CD4-positive, alpha-beta T cell treated with Interleukin-2 at 100 ng/mL for 4 hours (primary cell): Measurements from ENCODE around the gene ZNF664.

Source experiments
- DNase-seq: peaks from one replicate; pipeline ENCODE4 v3.0.0-alpha.2; 2020; ENCODE audit warnings: low spot score

The ZNF664 gene

DNA sequence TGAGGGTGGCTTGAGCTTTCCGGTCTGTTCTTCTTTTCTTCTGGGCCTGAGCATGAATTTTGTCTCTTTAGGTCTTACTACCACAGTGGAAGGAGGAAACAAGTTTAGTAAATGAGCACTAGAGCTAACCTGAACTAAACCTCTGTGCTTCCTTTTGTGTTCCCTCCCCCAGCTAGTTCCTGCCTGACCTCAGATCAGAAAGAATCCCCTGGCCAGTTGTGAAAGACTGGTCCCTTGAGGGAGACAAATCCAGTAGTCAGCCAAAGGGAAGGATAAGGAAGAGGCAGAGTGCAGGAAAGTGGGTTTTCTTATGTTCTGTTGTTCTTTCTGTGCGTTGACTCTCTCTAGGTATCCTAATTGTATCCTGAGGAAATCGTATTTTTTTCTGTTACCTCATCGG lies 17.5 kb downstream of the ZNF664 start:
- no peak for DNase-seq

DNA sequence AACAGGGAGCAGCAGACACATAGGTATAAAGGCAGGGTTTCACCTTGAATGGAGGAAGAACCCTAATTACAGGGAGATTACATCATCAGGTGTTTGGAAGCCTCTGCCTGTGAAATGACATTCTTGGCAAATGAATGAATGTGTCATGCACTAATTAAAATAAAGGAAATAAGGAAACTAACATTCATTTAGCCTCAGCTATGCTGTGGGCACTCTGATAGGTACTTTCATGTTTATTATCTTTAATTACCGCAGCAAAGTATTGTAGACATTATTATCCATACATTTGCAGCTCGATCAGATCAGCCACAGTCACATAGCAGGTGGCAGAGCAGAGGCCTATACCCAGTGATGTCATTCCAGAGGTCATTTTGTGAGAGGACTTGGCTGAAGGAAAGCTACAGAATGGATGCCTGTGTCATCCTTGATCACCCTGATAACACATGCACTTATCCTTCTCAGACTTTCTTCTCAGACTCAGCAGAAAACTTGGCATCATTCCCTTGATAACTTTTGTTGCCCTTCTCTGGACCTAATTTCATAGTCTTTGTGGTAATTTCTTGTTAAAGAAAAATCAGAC lies 18.4 kb downstream of the ZNF664 start:
- no peak for DNase-seq

- no peak for DNase-seq
Observed at GRCh38 chr12:123992118-123992825, 19.3 kb downstream of the ZNF664 start.

GRCh38 chr12:123995023-123995748 lies 22.2 kb downstream of the ZNF664 start:
- DNase-seq: peak; percentile 12

GRCh38 chr12:123996581-123996980 lies 23.6 kb downstream of the ZNF664 start:
- no peak for DNase-seq

GRCh38 chr12:123997033-123997822 lies 24.2 kb downstream of the ZNF664 start:
- DNase-seq: no peak

GRCh38 chr12:123997908-123998307 lies 24.9 kb downstream of the ZNF664 start:
- DNase-seq: no peak

GRCh38 chr12:123998344-123998990 lies 25.5 kb downstream of the ZNF664 start:
- no peak for DNase-seq

DNA sequence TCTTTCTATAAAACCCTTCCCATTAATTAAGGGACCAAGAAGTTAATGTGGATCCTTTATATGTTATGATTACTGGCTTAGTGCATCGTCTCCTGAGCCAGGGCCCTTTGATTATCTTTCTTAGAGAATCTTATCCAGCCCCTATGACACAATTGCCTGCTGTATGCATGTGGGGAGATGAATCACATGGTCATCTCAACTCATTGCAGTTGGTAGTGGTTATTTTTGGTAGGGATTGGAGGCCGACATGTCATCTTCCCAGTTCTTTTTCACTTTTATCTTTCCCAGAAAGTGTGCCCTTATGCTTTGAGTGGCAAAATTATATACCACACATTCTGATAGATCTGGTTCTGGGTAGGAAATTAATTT lies 26.0 kb downstream of the ZNF664 start:
- no peak for DNase-seq

- DNase-seq: no peak
Observed at GRCh38 chr12:124000111-124000510, 27.1 kb downstream of the ZNF664 start.

GRCh38 chr12:124001343-124001742 lies 28.3 kb downstream of the ZNF664 start:
- DNase-seq: no peak

GRCh38 chr12:124002021-124002644 lies 29.1 kb downstream of the ZNF664 start:
- DNase-seq: no peak

GRCh38 chr12:124002654-124003053 lies 29.6 kb downstream of the ZNF664 start:
- DNase-seq: no peak

- DNase-seq: no peak
Observed at GRCh38 chr12:124004233-124004875, 31.3 kb downstream of the ZNF664 start.

DNA sequence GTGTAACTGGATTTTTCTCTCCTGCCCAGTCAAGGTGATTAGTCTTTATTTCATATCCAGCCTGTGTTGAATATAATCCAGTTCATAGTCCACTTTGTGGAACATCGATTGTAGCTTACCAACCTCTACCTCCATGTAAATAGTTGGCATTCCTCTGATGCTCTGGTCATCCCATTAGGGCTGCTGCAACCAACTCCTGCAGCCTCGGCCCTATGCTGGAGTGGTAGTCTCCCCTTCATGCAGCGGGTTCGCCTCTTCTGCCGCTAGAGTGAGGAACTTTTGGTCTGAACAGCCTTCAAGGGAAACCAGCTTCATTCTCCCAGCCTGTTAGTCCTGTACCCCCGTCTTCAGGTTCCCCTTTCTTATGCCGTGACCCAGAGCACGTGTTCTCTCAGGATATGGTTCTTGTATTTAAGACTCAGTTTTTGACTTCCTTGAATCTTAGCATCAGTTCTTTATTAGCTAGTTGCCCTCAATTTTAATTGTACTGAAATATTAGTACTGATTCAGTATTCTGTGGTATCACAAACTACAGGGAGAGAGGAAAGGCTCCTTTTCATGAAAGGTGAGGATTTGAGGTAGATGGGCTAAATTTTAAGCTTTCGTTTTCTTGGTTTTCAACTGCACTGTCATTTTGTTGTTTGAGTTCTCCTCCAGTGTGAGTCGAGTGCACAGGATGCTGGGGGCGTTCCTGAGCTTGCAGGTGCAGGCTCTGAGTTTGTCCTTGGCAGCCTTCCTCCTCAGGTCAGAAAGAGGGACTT lies 33.2 kb downstream of the ZNF664 start:
- DNase-seq: no peak

DNA sequence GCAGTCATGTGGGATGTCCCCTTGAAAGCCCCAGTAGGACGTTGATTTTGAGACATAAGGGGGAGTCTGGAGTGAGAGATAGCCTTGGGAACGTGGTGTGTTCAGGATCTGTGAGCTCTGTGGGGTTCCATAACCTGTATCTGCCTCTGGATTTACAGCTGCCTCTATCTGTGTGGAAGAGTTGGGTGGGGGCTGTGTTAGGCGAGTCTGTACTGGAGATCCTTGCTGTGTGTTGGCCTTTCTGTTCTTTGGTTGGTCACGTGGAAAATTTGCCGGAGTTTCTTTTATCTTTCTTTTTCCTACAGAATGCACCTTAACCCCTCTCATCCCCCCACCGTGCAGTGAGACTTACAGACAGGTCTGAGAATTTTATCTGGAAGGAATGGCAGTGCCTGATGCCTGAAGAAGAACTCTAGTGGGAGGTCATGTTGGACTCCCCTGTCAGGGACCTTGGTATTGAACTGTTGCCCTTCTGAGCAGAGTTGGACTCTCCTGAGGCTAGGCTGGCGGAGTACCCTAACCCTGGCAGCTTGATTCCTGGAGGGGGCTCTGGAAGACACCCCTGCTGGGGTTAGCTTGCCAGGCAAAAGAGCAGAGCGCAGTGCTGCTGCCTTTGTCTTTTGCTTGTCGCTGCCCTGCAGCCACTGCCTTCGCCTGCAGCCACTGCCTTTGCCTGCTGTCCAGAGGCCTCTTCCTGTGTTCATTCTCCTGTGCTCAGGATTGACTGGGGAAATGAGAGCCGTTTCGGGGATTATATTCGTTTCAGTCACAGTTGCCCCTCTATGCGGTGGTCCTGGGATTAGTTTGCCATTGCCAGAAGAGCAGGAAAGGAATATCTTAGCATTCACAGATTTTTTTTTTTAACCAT lies 34.1 kb downstream of the ZNF664 start:
- DNase-seq: no peak

GRCh38 chr12:124007826-124008570 lies 35.0 kb downstream of the ZNF664 start:
- DNase-seq: no peak

DNA sequence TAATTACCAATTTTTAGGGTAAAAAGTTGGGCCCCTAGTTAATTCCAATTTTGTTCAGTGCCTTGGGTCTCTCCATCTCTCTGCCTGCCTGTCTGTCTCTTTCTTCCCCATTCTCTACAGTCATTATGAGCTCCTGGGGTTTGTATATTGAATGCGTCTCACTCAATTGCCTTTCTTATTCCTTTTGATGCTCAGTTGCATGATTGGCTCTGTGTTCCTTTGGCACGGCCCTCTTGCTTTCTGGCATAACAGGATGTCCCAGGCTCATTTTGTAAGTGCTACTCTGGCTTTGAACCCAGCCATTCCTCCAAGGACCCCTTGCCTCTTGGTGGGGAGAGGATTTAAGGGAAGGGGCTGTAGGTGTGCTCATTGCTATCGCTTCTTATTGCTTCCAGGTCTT lies 35.6 kb downstream of the ZNF664 start:
- no peak for DNase-seq

GRCh38 chr12:124009781-124010180 lies 36.8 kb downstream of the ZNF664 start:
- no peak for DNase-seq
